PC-9 (cell line): ENCODE results near the gene SLC35F3.

Experiments
- CTCF ChIP-seq: fragments of 200-600 bp; sonication (generic); conservative IDR thresholded peaks from 2 replicates; pipeline ENCODE4 v1.6.1; 2017; ENCODE audit warnings: mixed run types, antibody characterized with exemption, mild to moderate bottlenecking, moderate library complexity
- EZH2 ChIP-seq: fragments of 200-600 bp; sonication (generic); IDR thresholded peaks from 2 replicates; pipeline ENCODE4 v1.8.0; 2017; ENCODE audit warnings: antibody characterized with exemption, low read depth

DNA sequence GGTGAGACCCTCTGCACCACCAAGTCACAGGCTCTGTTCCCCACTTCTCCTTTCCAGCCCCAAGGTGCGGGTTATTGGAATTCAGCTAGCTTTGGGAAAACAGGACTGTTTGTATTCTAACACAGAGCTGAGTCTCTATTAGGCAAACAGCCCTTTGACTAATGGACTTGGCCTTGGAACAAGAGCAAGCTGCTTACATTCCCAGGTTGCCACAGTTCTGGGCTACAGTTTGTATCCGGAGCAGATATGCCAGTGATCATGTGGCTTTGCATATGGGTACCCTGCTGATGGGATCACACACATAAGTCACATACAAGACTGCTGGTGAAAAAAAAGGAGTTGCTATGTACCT, 358.3 kb downstream of the SLC35F3 start:
- TF ChIP-seq CTCF (no peak), EZH2 (no peak)
